ENCODE results near the gene CPEB1. TPM values are rescaled to one million over a fixed set of nuclear protein-coding genes. Genes with fewer than 3 reads are reported as not detected.

CPEB1 gene
- total RNA-seq, 6 experiments from 2014 or later: not detected

DNA sequence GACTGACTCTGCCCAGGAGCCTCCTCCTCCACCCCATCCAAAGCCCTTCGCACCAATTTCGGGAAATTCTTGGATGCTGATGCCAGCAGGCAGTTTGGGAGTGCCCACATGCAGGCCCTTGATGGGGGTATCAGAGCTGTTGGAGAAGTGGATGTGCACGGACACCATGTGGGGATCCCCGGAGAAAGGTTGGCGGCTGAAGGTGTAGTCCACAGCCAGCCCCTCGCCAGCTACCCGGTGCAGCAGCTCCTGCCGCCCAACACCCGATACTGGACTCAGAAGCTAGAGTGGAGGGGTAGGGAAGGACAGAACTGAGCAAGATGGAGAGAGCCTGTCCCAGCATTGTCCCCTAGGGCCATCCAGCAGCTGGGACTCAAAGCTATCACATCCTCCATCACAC is 15.5 kb upstream of the CPEB1 start:
- intact Hi-C loops (cut with DNase I): no loop called here
- no peak for ATAC-seq
- no peak overlapping the region for H3K4me3 ChIP-seq
- DNase-seq: no peak
- WGBS (ENCODE audit: insufficient coverage, low coverage, low lambda C conversion rate, missing lambda C conversion rate): 50% methylated on average over 1 of the region's 9 CpGs
- no peaks in the 10 kb centered on the region for H3K4me1 ChIP-seq
- H3K27ac ChIP-seq: no peak overlapping the region
- H3K27me3 ChIP-seq: no peaks in the 10 kb centered on the region
- no peaks in the 10 kb centered on the region for H3K36me3 ChIP-seq
- no peaks in the 10 kb centered on the region for H3K9me3 ChIP-seq
- TF ChIP-seq POLR2A (IDR thresholded peaks at IDR 0.05): no peak
- TF ChIP-seq, protein P1, sequence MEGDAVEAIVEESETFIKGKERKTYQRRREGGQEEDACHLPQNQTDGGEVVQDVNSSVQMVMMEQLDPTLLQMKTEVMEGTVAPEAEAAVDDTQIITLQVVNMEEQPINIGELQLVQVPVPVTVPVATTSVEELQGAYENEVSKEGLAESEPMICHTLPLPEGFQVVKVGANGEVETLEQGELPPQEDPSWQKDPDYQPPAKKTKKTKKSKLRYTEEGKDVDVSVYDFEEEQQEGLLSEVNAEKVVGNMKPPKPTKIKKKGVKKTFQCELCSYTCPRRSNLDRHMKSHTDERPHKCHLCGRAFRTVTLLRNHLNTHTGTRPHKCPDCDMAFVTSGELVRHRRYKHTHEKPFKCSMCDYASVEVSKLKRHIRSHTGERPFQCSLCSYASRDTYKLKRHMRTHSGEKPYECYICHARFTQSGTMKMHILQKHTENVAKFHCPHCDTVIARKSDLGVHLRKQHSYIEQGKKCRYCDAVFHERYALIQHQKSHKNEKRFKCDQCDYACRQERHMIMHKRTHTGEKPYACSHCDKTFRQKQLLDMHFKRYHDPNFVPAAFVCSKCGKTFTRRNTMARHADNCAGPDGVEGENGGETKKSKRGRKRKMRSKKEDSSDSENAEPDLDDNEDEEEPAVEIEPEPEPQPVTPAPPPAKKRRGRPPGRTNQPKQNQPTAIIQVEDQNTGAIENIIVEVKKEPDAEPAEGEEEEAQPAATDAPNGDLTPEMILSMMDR (IDR thresholded peaks at IDR 0.05): no peak

- intact Hi-C loops (cut with DNase I): no loop called here
- DNase-seq: no peak
These were observed 13.2 kb upstream of the CPEB1 start for GRCh38 chr15:82660378-82660777.

GRCh38 chr15:82656641-82657266 is 9.6 kb upstream of the CPEB1 start:
- intact Hi-C loops (cut with DNase I): no loop called here
- Histone ChIP-seq H3K36me3 (no peaks in the 10 kb centered on the region), H3K27me3 (no peaks in the 10 kb centered on the region), H3K4me1 (no peaks in the 10 kb centered on the region), H3K27ac (no peak overlapping the region), H3K4me3 (no peak overlapping the region), H3K9me3 (no peaks in the 10 kb centered on the region)
- DNase-seq (no peak), ATAC-seq (no peak)
- 79% methylated on average over 3 of the region's 7 CpGs for WGBS (ENCODE audit: insufficient coverage, low coverage, low lambda C conversion rate, missing lambda C conversion rate)
- TF ChIP-seq POLR2A (IDR thresholded peaks at IDR 0.05): no peak
- TF ChIP-seq, protein P1 (IDR thresholded peaks at IDR 0.05): no peak

More at GRCh38 chr15:82660378-82660777, 13.2 kb upstream of the CPEB1 start:
- Histone ChIP-seq H3K4me1 (no peaks in the 10 kb centered on the region), H3K4me3 (no peak overlapping the region), H3K36me3 (no peaks in the 10 kb centered on the region), H3K27ac (no peak overlapping the region), H3K27me3 (no peaks in the 10 kb centered on the region), H3K9me3 (no peaks in the 10 kb centered on the region)
- 42% methylated on average over 1 of the region's 1 CpG for WGBS (ENCODE audit: insufficient coverage, low coverage, low lambda C conversion rate, missing lambda C conversion rate)
- TF ChIP-seq, protein P1 (IDR thresholded peaks at IDR 0.05): no peak
- no peak for TF ChIP-seq POLR2A (IDR thresholded peaks at IDR 0.05)
- no peak for ATAC-seq

DNA sequence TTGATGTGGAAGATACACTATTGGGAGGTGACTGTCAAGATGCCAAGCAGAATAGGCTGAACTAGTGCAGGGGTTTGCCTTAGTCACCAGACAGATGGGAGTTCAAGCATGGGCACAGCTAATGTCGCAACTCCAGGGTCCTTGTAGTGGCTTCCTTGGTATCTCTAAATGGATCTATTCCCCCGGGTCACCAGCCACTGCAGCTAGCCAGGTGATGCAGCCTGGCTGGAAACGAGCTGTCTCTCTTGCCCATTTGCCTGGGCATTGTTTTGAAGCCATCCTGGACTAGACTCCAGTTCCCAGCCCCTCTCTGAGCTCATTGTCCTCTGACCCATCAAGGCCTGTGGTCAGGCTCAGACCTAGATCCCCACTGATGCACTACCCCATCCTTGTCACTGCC is 8.4 kb upstream of the CPEB1 start:
- H3K4me3 ChIP-seq: no peak overlapping the region
- ATAC-seq (no peak), DNase-seq (no peak)
- no peaks in the 10 kb centered on the region for H3K9me3 ChIP-seq
- WGBS (ENCODE audit: insufficient coverage, low coverage, low lambda C conversion rate, missing lambda C conversion rate): 20% methylated on average over 1 of the region's 3 CpGs
- no peaks in the 10 kb centered on the region for H3K36me3 ChIP-seq
- no peaks in the 10 kb centered on the region for H3K27me3 ChIP-seq
- H3K27ac ChIP-seq: no peak overlapping the region
- intact Hi-C loops (cut with DNase I): no loop called here
- TF ChIP-seq, protein P1 (IDR thresholded peaks at IDR 0.05): no peak
- no peak for TF ChIP-seq POLR2A (IDR thresholded peaks at IDR 0.05)
- no peaks in the 10 kb centered on the region for H3K4me1 ChIP-seq
